Gastrocnemius medialis (tissue), 4 donors: Measurements from ENCODE around the gene FUZ. TPM values are rescaled to one million over a fixed set of nuclear protein-coding genes. Genes with fewer than 3 reads are reported as not detected.

Experiments used
- ATAC-seq, 2 donors: fragments of 150-250 bp; one replicate each; pipeline ENCODE4 v1.9.1; 2016
- DNase-seq, 2 donors: peaks; one replicate each; pipeline ENCODE4 v3.0.0-alpha.2; 2019
- H3K27ac ChIP-seq, 4 donors: fragments of 200-600 bp; sonication (generic); 1 replicate in 1 of 4; 2 replicates in 3 of 4; pipeline ENCODE4 v1.5.1; 2016 to 2018; ENCODE audit warnings: mild to moderate bottlenecking in 2 of 4, moderate library complexity in 1 of 4
- H3K27me3 ChIP-seq, 3 donors: fragments of 200-600 bp; sonication (generic) in 2 of 3; 1 replicate in 1 of 3; 2 replicates in 2 of 3; pipeline versions ENCODE4 v1.5.1 to v1.6.0; 2016 to 2019; ENCODE audit warnings: mild to moderate bottlenecking in 1 of 3, moderate library complexity in 1 of 3
- H3K36me3 ChIP-seq, 2 donors: fragments of 200-600 bp; sonication (generic) in 1 of 2; one replicate each; pipeline ENCODE4 v1.5.1; 2017 to 2018
- H3K4me1 ChIP-seq, 2 donors: fragments of 200-600 bp; sonication (generic) in 1 of 2; one replicate each; pipeline ENCODE4 v1.5.1; 2016 to 2017; ENCODE audit warnings: mild to moderate bottlenecking in 2 of 2
- H3K4me3 ChIP-seq, 4 donors: fragments of 200-600 bp; sonication (generic) in 3 of 4; 1 replicate in 1 of 4; 2 replicates in 3 of 4; pipeline ENCODE4 v1.5.1; 2016 to 2019; ENCODE audit warnings: mild to moderate bottlenecking in 2 of 4
- H3K9me3 ChIP-seq, 3 donors: fragments of 200-600 bp; sonication (generic) in 2 of 3; 1 replicate in 1 of 3; 2 replicates in 2 of 3; pipeline ENCODE4 v1.5.1; 2016 to 2019
- POLR2A ChIP-seq, 2 donors: fragments of 450-650 bp; IDR thresholded peaks; one replicate each; pipeline ENCODE4 v1.6.1; 2017; ENCODE audit warnings: antibody characterized with exemption in 2 of 2, mild to moderate bottlenecking in 2 of 2, moderate library complexity in 2 of 2
- in situ Hi-C, 4 donors: fragments of 200-750 bp; cut with MboI; loops; one replicate each; pipeline versions ENCODE4 v1.15.0 to v1.8.0; 2017; ENCODE audit warnings: low sequenced_read_pairs in 4 of 4
- intact Hi-C: fragments of 100-400 bp; cut with DNase I; formaldehyde crosslinking; loops from one replicate; pipeline ENCODE4 v1.15.1; 2023; ENCODE audit warnings: low total_unique reads
- total RNA-seq, 4 donors: library from RNA; depleted of rRNA; stranded (reverse); fragments of >200 nt; gene quantifications; one replicate each; pipeline versions ENCODE4 v1.1.0 to v1.2.3, GENCODE V29; 2016
- TF ChIP-seq, protein P1 (sequence below), 5 experiments: fragments of 450-650 bp in 3 of 5; fragments of 200-600 bp in 2 of 5; sonication (generic) in 2 of 5; IDR thresholded peaks in 4 of 5; conservative IDR thresholded peaks in 1 of 5; 1 replicate in 4 of 5; 2 replicates in 1 of 5; pipeline ENCODE4 v1.5.1; 2016 to 2019; ENCODE audit warnings: antibody characterized with exemption in 5 of 5, mild to moderate bottlenecking in 3 of 5, moderate library complexity in 3 of 5

FUZ gene
- total RNA-seq, 4 donors from 2014 or later = 14.2 to 35.5 (median 26.0) TPM

- H3K9me3 ChIP-seq = no peaks in the 10 kb centered on the region
- H3K4me1 ChIP-seq = peaks cover 21 to 23% of the 10 kb centered on the region in 2 donors
- in situ Hi-C loops = no loop called here
- no peaks in the 10 kb centered on the region for H3K27me3 ChIP-seq
- ATAC-seq (no peak), DNase-seq (no peak)
- H3K4me3 ChIP-seq = no peak overlapping the region
- no peak for TF ChIP-seq POLR2A (IDR thresholded peaks at IDR 0.05)
- TF ChIP-seq, protein P1, sequence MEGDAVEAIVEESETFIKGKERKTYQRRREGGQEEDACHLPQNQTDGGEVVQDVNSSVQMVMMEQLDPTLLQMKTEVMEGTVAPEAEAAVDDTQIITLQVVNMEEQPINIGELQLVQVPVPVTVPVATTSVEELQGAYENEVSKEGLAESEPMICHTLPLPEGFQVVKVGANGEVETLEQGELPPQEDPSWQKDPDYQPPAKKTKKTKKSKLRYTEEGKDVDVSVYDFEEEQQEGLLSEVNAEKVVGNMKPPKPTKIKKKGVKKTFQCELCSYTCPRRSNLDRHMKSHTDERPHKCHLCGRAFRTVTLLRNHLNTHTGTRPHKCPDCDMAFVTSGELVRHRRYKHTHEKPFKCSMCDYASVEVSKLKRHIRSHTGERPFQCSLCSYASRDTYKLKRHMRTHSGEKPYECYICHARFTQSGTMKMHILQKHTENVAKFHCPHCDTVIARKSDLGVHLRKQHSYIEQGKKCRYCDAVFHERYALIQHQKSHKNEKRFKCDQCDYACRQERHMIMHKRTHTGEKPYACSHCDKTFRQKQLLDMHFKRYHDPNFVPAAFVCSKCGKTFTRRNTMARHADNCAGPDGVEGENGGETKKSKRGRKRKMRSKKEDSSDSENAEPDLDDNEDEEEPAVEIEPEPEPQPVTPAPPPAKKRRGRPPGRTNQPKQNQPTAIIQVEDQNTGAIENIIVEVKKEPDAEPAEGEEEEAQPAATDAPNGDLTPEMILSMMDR (IDR thresholded peaks at IDR 0.05 in 4 of 5, conservative IDR thresholded peaks at IDR 0.05 in 1 of 5) = no peak
- H3K36me3 ChIP-seq = peaks cover 0 to under 1% of the 10 kb centered on the region in 2 donors
- intact Hi-C loops = no loop called here
- peak overlapping the region; percentile 79 to 96 (median 92) for H3K27ac ChIP-seq
These were observed 32.3 kb upstream of the FUZ start for GRCh38 chr19:49845414-49845813.

DNA sequence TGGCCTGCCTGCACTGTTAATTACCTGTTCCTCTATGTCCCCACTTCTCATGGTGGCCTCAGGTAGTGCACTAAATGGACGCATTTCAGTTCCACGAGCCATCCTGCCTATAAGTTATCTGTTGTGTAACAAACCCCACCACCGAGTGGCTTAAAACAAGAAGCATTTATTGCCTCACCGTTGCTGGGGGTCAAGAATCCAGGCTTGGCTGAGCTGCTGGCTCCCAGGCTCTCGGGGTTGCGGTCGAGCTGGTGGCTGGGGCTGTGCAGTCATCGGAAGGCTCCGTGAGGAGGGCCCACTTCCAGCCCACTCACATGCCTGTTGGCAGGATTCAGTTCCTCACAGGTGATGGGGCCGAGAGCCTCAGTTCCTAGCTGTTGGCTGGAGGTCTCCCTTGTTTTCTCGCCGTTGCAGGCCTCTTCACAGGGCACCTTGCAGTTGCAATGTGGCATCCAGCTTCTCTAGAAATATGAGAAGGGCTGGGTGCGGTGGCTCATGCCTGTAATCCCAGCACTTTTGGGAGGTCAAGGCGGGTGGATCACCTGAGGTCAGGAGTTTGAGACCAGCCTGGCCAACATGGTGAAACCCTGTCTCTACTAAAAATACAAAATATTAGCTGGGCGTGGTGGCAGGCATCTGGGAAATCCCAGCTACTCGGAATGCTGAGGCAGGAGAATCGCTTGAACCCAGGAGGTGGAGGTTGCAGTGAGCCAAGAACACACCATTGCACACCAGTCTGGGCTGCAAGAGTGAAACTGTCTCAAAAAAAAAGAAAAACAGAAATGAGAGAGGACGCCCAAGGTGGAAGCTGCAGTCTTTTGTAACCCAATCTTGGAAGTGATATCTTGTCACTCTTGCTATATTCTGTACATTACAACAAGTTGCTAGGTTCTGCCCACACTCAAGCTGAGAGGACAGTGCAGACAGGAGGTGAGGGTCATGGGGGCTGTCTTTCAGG, 31.3 kb upstream of the FUZ start:
- intact Hi-C loops (no loop called here), in situ Hi-C loops (no loop called here)
- Histone ChIP-seq H3K4me3 (peak overlapping the region in 1 of 4 donors; percentile 7), H3K27ac (peak overlapping the region; percentile 79 to 96 (median 92)), H3K9me3 (no peaks in the 10 kb centered on the region), H3K4me1 (peaks cover 17% of the 10 kb centered on the region in 2 donors), H3K36me3 (peaks cover 0 to 11% of the 10 kb centered on the region in 2 donors), H3K27me3 (no peaks in the 10 kb centered on the region)
- peak; percentile 65 to 89 for DNase-seq
- no peak for TF ChIP-seq POLR2A (IDR thresholded peaks at IDR 0.05)
- TF ChIP-seq, protein P1 (IDR thresholded peaks at IDR 0.05 in 4 of 5, conservative IDR thresholded peaks at IDR 0.05 in 1 of 5) = peak in 1 of 5 experiments; percentile 9
- ATAC-seq = peak; percentile 70 to 81

DNA sequence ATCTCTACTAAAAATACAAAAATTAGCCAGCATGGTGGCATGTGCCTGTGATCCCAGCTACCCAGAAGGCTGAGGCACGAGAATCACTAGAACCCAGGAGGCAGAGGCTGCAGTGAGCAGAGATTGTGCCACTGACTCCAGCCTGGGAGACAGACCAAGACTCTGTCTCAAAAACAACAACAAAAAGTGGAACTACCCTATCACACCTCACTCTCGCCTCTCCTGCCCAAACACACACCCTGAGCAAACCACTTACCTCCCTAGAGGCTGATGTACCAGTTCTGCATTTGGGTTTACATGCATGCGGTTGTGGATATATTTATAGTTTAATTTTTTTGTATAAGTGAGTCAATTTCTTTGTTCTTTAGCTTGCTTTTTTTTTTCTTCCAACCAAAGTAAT, 30.2 kb upstream of the FUZ start:
- intact Hi-C loops = loop anchor here (2.0 kb wide), 1 partner anchor 14 kb away; no protein-coding TSS in a partner anchor

GRCh38 chr19:49840736-49841249, 27.7 kb upstream of the FUZ start:
- TF ChIP-seq POLR2A (IDR thresholded peaks at IDR 0.05) = no peak
- TF ChIP-seq, protein P1 (IDR thresholded peaks at IDR 0.05 in 4 of 5, conservative IDR thresholded peaks at IDR 0.05 in 1 of 5) = no peak
- H3K4me1 ChIP-seq = peaks cover 17 to 21% of the 10 kb centered on the region in 2 donors
- peak overlapping the region; percentile 79 to 96 (median 92) for H3K27ac ChIP-seq
- in situ Hi-C loops (no loop called here), intact Hi-C loops (no loop called here)
- DNase-seq = no peak
- ATAC-seq = no peak
- H3K36me3 ChIP-seq = peaks cover 0 to 47% of the 10 kb centered on the region in 2 donors
- H3K4me3 ChIP-seq = no peak overlapping the region
- no peaks in the 10 kb centered on the region for H3K9me3 ChIP-seq
- no peaks in the 10 kb centered on the region for H3K27me3 ChIP-seq

More for the DNA sequence above, 30.2 kb upstream of the FUZ start:
- TF ChIP-seq POLR2A (IDR thresholded peaks at IDR 0.05) = no peak
- TF ChIP-seq, protein P1 (IDR thresholded peaks at IDR 0.05 in 4 of 5, conservative IDR thresholded peaks at IDR 0.05 in 1 of 5) = no peak
- H3K4me3 ChIP-seq = no peak overlapping the region
- no peaks in the 10 kb centered on the region for H3K27me3 ChIP-seq
- DNase-seq (peak in 1 of 2 donors; percentile 38), ATAC-seq (peak in 1 of 2 donors; percentile 34)
- in situ Hi-C loops = no loop called here
- H3K27ac ChIP-seq = peak overlapping the region; percentile 79 to 96 (median 92)
- H3K9me3 ChIP-seq = no peaks in the 10 kb centered on the region
- peaks cover 17 to 21% of the 10 kb centered on the region in 2 donors for H3K4me1 ChIP-seq
- peaks cover 0 to 22% of the 10 kb centered on the region in 2 donors for H3K36me3 ChIP-seq
